Heart left ventricle (tissue), 13 donors: Measurements from ENCODE around the gene DNAJC25.
A peak's percentile ranks its signal among the peaks of the same experiment; 100 is the strongest.

ENCODE experiments used
- POLR2A ChIP-seq, 2 donors: fragments of 450-650 bp; IDR thresholded peaks; one replicate each; pipeline ENCODE4 v1.6.1; 2017; ENCODE audit warnings: antibody characterized with exemption in 2 of 2, mild to moderate bottlenecking in 2 of 2, moderate library complexity in 2 of 2
- TF ChIP-seq, protein P1 (sequence below), 12 donors: fragments of 200-600 bp; sonication (generic) in 4 of 12; IDR thresholded peaks; one replicate each; pipeline versions ENCODE4 v1.5.0 to v1.8.0; 2018 to 2022; ENCODE audit warnings: antibody characterized with exemption in 12 of 12, mild to moderate bottlenecking in 5 of 12
- donor health status: ischemic (EF 13 %, LVEDD 7.1; RV severe dilation, severe dysfunction).
- donor health status: DM: no; HTN: yes; CAD: no.
- donor health status: DM: no; HTN: no; CAD: no.
- donor health status: ischemic (EF 25% LVEDD 6.9; RV normal size, moderate dysfunction).
- donor health status: ischemic (EF 25% LVEDD 5.7; RV mildly dilated, moderate dysfunction).
- donor health status: ischemic (EF 35%, LVEDD 5.7; RV mildly dilated, moderate dysfunction).
- donor health status: nonischemic (EF 11% LVEDD 7.7; RV severe dilation, severe dysfunction).
- donor health status: DM: yes; HTN: yes; CAD: no.
- donor health status: PGD.
- donor health status: ischemic (EF 29% LVEDD 5.4; RV normal size, mild dysfunction).
- donor health status: nonischemic (EF 23%, LVEDD 6.1; RV moderate dilation, normal function).

DNA sequence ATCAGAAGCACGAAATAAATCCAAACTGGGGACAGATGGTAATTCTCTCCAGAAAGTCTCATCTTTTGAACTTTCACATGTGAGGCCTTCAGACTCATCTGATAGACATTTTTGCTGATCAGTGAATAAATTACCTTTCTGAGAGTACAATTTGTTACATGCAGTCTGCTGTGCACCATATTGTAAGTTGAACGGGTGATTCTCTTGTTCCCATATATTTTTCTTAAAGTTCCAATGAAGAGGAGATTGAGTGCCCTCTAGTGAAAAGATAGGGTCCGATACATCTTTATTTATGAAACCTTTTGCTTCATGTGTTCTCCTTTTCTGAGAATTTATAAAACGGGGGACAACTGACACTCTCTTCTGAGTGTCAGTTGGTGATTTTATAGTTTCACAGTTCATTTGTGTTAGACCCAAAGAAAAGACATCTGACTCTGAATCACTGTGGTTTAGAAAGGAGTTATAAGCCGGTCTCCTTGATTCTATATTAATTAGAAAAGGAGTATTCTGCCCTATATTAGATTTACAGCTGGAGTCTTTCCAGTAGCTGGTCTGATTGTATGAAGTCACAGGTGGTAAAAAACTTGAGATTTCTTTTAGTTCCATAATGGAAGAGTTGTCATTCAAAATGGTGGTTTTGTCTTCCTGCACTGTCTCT is 60.7 kb downstream of the DNAJC25 start:
- TF ChIP-seq, protein P1, sequence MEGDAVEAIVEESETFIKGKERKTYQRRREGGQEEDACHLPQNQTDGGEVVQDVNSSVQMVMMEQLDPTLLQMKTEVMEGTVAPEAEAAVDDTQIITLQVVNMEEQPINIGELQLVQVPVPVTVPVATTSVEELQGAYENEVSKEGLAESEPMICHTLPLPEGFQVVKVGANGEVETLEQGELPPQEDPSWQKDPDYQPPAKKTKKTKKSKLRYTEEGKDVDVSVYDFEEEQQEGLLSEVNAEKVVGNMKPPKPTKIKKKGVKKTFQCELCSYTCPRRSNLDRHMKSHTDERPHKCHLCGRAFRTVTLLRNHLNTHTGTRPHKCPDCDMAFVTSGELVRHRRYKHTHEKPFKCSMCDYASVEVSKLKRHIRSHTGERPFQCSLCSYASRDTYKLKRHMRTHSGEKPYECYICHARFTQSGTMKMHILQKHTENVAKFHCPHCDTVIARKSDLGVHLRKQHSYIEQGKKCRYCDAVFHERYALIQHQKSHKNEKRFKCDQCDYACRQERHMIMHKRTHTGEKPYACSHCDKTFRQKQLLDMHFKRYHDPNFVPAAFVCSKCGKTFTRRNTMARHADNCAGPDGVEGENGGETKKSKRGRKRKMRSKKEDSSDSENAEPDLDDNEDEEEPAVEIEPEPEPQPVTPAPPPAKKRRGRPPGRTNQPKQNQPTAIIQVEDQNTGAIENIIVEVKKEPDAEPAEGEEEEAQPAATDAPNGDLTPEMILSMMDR (IDR thresholded peaks at IDR 0.05), result peak in 7 of 12 donors; percentile 14 to 50 (median 32)
- TF ChIP-seq POLR2A (IDR thresholded peaks at IDR 0.05), result no peak
